Epithelial cell of esophagus (primary cell): ENCODE data around the gene UNC79.

Experiments
- DNase-seq: peaks from one replicate; pipeline ENCODE4 v3.0.0; 2010; ENCODE audit warnings: low read depth
- H3K4me3 ChIP-seq: 2 replicates; pipeline ENCODE4 v1.5.1; 2011; ENCODE audit warnings: mild to moderate bottlenecking, low read length, control low read depth
- TF ChIP-seq, protein P1 (sequence below): IDR thresholded peaks from 2 replicates; pipeline ENCODE4 v1.5.1; 2011; ENCODE audit warnings: low read depth, mild to moderate bottlenecking, low read length, control low read depth, inconsistent platforms; ENCODE audit not compliant: insufficient read depth; ENCODE audit errors: missing control alignments

UNC79 gene

GRCh38 chr14:93743270-93744060, 312.7 kb downstream of the UNC79 start:
- DNase-seq = no peak
- no peak overlapping the region for H3K4me3 ChIP-seq
- TF ChIP-seq, protein P1, sequence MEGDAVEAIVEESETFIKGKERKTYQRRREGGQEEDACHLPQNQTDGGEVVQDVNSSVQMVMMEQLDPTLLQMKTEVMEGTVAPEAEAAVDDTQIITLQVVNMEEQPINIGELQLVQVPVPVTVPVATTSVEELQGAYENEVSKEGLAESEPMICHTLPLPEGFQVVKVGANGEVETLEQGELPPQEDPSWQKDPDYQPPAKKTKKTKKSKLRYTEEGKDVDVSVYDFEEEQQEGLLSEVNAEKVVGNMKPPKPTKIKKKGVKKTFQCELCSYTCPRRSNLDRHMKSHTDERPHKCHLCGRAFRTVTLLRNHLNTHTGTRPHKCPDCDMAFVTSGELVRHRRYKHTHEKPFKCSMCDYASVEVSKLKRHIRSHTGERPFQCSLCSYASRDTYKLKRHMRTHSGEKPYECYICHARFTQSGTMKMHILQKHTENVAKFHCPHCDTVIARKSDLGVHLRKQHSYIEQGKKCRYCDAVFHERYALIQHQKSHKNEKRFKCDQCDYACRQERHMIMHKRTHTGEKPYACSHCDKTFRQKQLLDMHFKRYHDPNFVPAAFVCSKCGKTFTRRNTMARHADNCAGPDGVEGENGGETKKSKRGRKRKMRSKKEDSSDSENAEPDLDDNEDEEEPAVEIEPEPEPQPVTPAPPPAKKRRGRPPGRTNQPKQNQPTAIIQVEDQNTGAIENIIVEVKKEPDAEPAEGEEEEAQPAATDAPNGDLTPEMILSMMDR = no peak

DNA sequence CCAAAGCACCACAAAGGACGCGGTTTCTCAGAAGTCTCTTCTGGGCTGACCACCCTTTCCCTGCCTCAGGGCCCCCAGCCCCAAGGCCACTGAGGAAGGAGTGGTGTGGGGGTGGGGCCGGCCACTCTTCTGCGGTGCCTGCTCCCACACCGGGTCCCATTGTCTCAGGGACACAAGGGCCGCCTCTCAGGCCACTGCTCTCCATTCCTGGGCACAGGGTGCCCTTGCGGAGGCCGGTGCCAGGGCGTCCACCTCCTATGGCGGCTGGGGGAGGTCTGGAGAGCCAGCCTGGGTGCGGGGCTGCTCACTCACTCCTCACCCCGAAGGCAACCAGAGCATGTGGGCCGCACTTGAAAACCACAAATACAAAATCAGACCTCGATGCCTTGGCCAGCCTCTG, 313.4 kb downstream of the UNC79 start:
- TF ChIP-seq, protein P1 = no peak
- H3K4me3 ChIP-seq = no peak overlapping the region
- DNase-seq = no peak

DNA sequence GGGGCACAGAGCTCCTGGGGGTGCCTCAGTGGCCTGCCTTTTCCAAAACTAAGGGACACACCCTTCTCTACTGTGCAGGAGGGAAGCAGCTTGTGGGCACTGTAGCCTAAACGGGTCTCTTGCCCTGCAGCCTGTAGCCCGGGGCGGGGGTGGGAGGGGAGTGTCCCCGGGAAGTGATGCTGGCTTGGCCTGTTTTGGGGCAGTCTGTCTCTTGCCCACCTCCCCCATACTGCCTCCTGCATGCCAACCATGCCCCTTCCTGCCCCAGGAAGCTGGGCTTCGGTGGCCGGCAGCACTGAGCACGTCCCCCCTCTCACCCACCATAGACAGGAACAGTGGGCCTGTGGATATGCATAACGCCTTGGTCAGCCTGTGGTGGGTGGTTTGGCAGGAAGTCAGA, 314.1 kb downstream of the UNC79 start:
- H3K4me3 ChIP-seq = no peak overlapping the region
- no peak for DNase-seq
- TF ChIP-seq, protein P1 = no peak

DNA sequence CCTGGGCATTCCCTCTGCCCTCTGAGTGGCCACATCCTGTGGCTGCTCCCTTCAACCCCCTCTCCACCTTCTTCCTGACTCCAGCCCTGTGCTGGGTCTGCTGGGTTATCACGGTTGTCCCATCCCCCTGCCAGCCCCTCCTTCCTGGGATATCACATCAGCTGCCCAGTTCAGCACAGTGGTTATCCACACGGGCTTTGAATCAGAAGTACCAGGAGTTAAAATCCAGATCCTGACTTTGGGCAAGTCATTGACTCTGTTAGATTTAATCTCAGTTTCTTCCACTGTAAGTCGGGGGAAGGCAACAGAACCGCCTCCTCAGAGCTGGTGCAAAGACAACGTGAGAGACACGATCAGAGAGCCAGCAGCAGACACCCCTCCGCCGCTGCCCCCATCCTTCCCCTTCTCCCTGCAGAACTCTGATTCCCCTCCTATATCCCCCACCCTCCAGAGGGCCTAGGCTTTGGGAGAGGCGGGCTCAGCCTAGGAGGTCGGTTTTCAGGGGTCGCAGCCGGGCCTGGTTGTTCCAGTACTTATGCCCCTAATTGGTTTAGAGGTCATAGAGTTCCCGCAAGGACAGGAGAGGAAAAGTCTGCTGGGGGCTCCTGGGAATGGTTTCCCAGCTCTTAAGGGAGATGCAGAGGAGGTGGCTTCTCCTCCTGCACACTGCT, 315.0 kb downstream of the UNC79 start:
- TF ChIP-seq, protein P1 = no peak
- no peak for DNase-seq
- no peak overlapping the region for H3K4me3 ChIP-seq

DNA sequence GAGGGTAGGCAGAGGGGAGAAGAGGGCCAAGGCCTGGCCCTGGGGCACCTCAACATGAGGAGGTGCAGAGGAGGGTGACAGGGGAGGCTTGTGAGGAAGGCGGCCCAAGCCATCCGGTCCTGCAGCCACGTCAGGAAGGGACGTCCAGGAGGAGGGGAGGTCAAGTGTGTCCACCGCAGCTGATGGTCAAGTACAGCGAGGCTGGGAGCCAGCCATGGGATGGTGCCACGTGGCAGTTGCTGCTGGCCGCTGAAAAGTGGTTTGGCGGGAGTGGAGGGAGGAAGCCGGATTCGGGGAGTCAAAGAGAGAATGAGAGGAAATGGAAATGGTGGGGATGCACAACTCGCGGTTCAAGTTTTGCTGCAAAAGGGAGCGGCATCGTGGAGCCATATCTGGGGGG, 316.4 kb downstream of the UNC79 start:
- TF ChIP-seq, protein P1 = no peak
- DNase-seq = no peak
- H3K4me3 ChIP-seq = no peak overlapping the region

DNA sequence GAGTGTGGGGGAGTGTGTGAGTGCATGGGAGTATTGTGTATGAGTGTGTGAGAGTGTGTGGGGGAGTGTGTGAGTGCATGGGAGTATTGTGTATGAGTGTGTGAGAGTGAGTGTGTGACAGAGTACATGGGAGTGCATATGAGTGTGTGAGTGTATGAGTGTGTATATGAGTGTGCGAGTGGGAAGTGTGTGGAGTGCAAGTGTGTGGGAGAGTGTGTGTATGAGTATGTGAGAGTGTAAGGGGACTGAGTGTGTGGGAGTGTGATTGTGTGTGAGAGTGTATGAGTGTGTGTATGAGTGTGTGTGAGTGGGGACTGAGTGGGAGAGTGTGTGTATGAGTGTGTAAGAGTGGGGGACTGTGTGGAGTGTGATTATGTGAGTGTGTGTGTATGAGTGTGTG, 316.8 kb downstream of the UNC79 start:
- no peak for DNase-seq
- H3K4me3 ChIP-seq = no peak overlapping the region
- TF ChIP-seq, protein P1 = no peak
